Heart left ventricle (tissue), 13 donors: ENCODE results near the gene WSCD2.

Source experiments
- POLR2A ChIP-seq, 2 donors: fragments of 450-650 bp; IDR thresholded peaks; one replicate each; pipeline ENCODE4 v1.6.1; 2017; ENCODE audit warnings: antibody characterized with exemption in 2 of 2, mild to moderate bottlenecking in 2 of 2, moderate library complexity in 2 of 2
- TF ChIP-seq, protein P1 (sequence below), 12 donors: fragments of 200-600 bp; sonication (generic) in 4 of 12; IDR thresholded peaks; one replicate each; pipeline versions ENCODE4 v1.5.0 to v1.8.0; 2018 to 2022; ENCODE audit warnings: antibody characterized with exemption in 12 of 12, mild to moderate bottlenecking in 5 of 12
- donor health status: ischemic (EF 13 %, LVEDD 7.1; RV severe dilation, severe dysfunction).
- donor health status: DM: no; HTN: yes; CAD: no.
- donor health status: DM: no; HTN: no; CAD: no.
- donor health status: ischemic (EF 25% LVEDD 6.9; RV normal size, moderate dysfunction).
- donor health status: ischemic (EF 25% LVEDD 5.7; RV mildly dilated, moderate dysfunction).
- donor health status: ischemic (EF 35%, LVEDD 5.7; RV mildly dilated, moderate dysfunction).
- donor health status: nonischemic (EF 11% LVEDD 7.7; RV severe dilation, severe dysfunction).
- donor health status: DM: yes; HTN: yes; CAD: no.
- donor health status: PGD.
- donor health status: ischemic (EF 29% LVEDD 5.4; RV normal size, mild dysfunction).
- donor health status: nonischemic (EF 23%, LVEDD 6.1; RV moderate dilation, normal function).

DNA sequence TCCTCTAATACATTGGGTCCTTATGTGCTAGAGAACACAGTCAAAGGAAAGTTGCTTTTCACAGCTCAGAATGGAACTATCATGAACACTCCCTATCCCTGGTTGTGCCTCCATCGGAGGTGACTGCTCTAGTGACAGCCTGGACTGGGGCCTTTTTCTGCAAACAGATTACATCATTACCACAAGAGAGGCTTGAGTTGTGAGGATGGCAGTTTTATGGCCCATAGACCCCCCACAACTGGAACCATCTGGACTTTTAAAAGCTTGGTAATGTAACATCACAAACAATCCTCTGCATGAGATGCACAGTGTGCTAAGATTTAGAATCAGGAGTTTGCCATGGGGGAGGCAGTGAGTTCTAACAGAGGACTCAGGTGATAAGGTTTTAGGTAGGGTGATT lies 46.6 kb upstream of the WSCD2 start:
- TF ChIP-seq, protein P1, sequence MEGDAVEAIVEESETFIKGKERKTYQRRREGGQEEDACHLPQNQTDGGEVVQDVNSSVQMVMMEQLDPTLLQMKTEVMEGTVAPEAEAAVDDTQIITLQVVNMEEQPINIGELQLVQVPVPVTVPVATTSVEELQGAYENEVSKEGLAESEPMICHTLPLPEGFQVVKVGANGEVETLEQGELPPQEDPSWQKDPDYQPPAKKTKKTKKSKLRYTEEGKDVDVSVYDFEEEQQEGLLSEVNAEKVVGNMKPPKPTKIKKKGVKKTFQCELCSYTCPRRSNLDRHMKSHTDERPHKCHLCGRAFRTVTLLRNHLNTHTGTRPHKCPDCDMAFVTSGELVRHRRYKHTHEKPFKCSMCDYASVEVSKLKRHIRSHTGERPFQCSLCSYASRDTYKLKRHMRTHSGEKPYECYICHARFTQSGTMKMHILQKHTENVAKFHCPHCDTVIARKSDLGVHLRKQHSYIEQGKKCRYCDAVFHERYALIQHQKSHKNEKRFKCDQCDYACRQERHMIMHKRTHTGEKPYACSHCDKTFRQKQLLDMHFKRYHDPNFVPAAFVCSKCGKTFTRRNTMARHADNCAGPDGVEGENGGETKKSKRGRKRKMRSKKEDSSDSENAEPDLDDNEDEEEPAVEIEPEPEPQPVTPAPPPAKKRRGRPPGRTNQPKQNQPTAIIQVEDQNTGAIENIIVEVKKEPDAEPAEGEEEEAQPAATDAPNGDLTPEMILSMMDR (IDR thresholded peaks at IDR 0.05), result no peak
- no peak for TF ChIP-seq POLR2A (IDR thresholded peaks at IDR 0.05)
